Ishikawa (cell line): ENCODE data around the gene PRRG3.

Experiments
- CEBPB ChIP-seq: IDR thresholded peaks from 2 replicates; pipeline ENCODE4 v1.6.1; 2012
- EP300 ChIP-seq: IDR thresholded peaks from 2 replicates; pipeline ENCODE4 v1.6.1; 2012; ENCODE audit warnings: borderline replicate concordance
- NFIC ChIP-seq: IDR thresholded peaks from 2 replicates; pipeline ENCODE4 v1.6.1; 2012
- TAF1 ChIP-seq: IDR thresholded peaks from 2 replicates; pipeline ENCODE4 v1.6.1; 2012; ENCODE audit warnings: low read depth, mild to moderate bottlenecking
- YY1 ChIP-seq: IDR thresholded peaks from 2 replicates; pipeline ENCODE4 v1.6.1; 2012; ENCODE audit warnings: low read depth
- ZBTB7A ChIP-seq: IDR thresholded peaks from 2 replicates; pipeline ENCODE4 v1.6.1; 2012; ENCODE audit warnings: low read depth
- TF ChIP-seq, protein P1 (sequence below): IDR thresholded peaks from 2 replicates; pipeline ENCODE4 v1.6.1; 2012; ENCODE audit warnings: low read depth, mild to moderate bottlenecking
- TF ChIP-seq, protein P2 (sequence below): IDR thresholded peaks from 2 replicates; pipeline ENCODE4 v1.6.1; 2012

DNA sequence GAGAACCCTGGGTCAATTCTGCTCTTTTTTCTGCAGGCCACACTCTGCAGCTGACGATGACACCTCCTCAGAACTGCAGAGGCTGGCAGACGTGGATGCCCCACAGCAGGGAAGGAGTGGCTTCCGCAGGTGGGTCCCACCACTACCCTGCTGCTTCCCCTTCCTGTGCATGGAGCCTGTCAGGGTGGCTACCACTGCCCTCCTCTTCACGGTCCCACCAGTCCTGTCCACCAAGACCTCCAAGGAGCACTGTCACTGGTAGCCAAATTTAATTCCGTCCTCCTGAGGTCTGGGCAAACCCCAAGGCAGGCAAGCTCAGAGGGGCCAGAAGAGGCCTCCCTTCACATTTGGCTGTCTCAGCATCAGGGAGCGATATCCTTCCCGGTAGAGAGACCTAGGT, 43.5 kb downstream of the PRRG3 start:
- TF ChIP-seq, protein P1, sequence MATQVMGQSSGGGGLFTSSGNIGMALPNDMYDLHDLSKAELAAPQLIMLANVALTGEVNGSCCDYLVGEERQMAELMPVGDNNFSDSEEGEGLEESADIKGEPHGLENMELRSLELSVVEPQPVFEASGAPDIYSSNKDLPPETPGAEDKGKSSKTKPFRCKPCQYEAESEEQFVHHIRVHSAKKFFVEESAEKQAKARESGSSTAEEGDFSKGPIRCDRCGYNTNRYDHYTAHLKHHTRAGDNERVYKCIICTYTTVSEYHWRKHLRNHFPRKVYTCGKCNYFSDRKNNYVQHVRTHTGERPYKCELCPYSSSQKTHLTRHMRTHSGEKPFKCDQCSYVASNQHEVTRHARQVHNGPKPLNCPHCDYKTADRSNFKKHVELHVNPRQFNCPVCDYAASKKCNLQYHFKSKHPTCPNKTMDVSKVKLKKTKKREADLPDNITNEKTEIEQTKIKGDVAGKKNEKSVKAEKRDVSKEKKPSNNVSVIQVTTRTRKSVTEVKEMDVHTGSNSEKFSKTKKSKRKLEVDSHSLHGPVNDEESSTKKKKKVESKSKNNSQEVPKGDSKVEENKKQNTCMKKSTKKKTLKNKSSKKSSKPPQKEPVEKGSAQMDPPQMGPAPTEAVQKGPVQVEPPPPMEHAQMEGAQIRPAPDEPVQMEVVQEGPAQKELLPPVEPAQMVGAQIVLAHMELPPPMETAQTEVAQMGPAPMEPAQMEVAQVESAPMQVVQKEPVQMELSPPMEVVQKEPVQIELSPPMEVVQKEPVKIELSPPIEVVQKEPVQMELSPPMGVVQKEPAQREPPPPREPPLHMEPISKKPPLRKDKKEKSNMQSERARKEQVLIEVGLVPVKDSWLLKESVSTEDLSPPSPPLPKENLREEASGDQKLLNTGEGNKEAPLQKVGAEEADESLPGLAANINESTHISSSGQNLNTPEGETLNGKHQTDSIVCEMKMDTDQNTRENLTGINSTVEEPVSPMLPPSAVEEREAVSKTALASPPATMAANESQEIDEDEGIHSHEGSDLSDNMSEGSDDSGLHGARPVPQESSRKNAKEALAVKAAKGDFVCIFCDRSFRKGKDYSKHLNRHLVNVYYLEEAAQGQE = no peak
- TF ChIP-seq YY1 (no peak), TAF1 (no peak), ZBTB7A (no peak), EP300 (no peak), CEBPB (no peak), NFIC (no peak)
- TF ChIP-seq, protein P2, sequence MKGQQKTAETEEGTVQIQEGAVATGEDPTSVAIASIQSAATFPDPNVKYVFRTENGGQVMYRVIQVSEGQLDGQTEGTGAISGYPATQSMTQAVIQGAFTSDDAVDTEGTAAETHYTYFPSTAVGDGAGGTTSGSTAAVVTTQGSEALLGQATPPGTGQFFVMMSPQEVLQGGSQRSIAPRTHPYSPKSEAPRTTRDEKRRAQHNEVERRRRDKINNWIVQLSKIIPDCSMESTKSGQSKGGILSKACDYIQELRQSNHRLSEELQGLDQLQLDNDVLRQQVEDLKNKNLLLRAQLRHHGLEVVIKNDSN = no peak
